Adrenal gland (tissue), 12 donors: Measurements from ENCODE around the gene UNC79. TPM values are rescaled to one million over a fixed set of nuclear protein-coding genes. Genes with fewer than 3 reads are reported as not detected.

ENCODE experiments used
- DNase-seq, 7 donors: peaks; one replicate each; pipeline ENCODE4 v3.0.0-alpha.2; 2019 to 2020
- H3K27ac ChIP-seq, 5 donors: fragments of 200-600 bp; sonication (generic) in 4 of 5; 1 replicate in 3 of 5; 2 replicates in 2 of 5; pipeline versions ENCODE4 v1.5.1 to v1.8.0; 2016 to 2020; ENCODE audit warnings: mild to moderate bottlenecking in 1 of 5
- H3K27me3 ChIP-seq: fragments of 200-600 bp; 2 replicates; pipeline ENCODE4 v1.8.0; 2021
- H3K36me3 ChIP-seq, 2 donors: fragments of 200-600 bp; replicated peaks in 1 of 2; 1 replicate in 1 of 2; 2 replicates in 1 of 2; pipeline versions ENCODE4 v1.5.1 to v1.8.0; 2018 to 2022
- H3K4me1 ChIP-seq, 2 donors: fragments of 200-600 bp; replicated peaks in 1 of 2; 1 replicate in 1 of 2; 2 replicates in 1 of 2; pipeline versions ENCODE4 v1.5.1 to v1.8.0; 2018 to 2021
- H3K4me3 ChIP-seq, 4 donors: fragments of 200-600 bp; sonication (generic) in 3 of 4; one replicate each; pipeline ENCODE4 v1.5.1; 2016 to 2018
- H3K9me3 ChIP-seq, 3 donors: fragments of 200-600 bp; sonication (generic) in 1 of 3; replicated peaks in 1 of 3; 1 replicate in 2 of 3; 2 replicates in 1 of 3; pipeline versions ENCODE4 v1.5.1 to v1.8.0; 2016 to 2021
- POLR2A ChIP-seq, 2 donors: fragments of 450-650 bp; IDR thresholded peaks; one replicate each; pipeline ENCODE4 v1.6.1; 2017; ENCODE audit warnings: antibody characterized with exemption in 2 of 2, mild to moderate bottlenecking in 2 of 2, moderate library complexity in 1 of 2
- WGBS, 4 donors: extraction: QIAGEN DNeasy Blood & Tissue Kit in 2 of 4; methylation state at CpG; one replicate each; pipeline versions ENCODE4 v1.1.5 to v1.1.7; 2013 to 2017; 5-methylcytosine and 5-hydroxymethylcytosine counted together
- intact Hi-C, 2 donors: fragments of 100-400 bp; cut with DNase I; formaldehyde crosslinking; loops; one replicate each; pipeline versions ENCODE4 v1.14.1 to v1.15.0; 2022 to 2023
- polyA plus RNA-seq, 3 donors: library from polyadenylated mRNA; stranded (reverse); fragments of 200-250 nt in 2 of 3; fragments of 350-450 nt in 1 of 3; fragmentation: Illumina TruSeq in 1 of 3; extraction: RNeasy Lipid Tissue Mini Kit (QIAGEN cat#74804) in 1 of 3; gene quantifications; one replicate each; pipeline ENCODE4 v1.2.3, GENCODE V29; 2013 to 2014
- total RNA-seq, 9 donors: library from RNA; depleted of rRNA in 4 of 9; stranded (reverse); fragments of >200 nt in 4 of 9; fragments of 120-200 nt in 1 of 9; fragmentation: NEBNext Ultra II Directional in 1 of 9; extraction: Animal tissue kit (Norgen Biotek cat#: 25700) in 1 of 9; gene quantifications; one replicate each; pipeline versions ENCODE4 v1.1.0 to v1.2.4, GENCODE V29; 2013 to 2023
- TF ChIP-seq, protein P1 (sequence below), 6 experiments: fragments of 450-650 bp in 4 of 6; fragments of 200-600 bp in 2 of 6; sonication (generic) in 1 of 6; IDR thresholded peaks; 1 replicate in 5 of 6; 2 replicates in 1 of 6; pipeline versions ENCODE4 v1.5.1 to v1.8.0; 2016 to 2021; ENCODE audit warnings: antibody characterized with exemption in 6 of 6, mild to moderate bottlenecking in 2 of 6, moderate library complexity in 1 of 6
- donor health status: healthy with polysubstance abuse.
- donor health status: Bipolar disorder and iron deficiency.
- donor health status: DM: yes; HTN: yes; CAD: no.
- donor health status: DM: no; HTN: no; CAD: no.
- donor health status: DM: no; HTN: no; CAD: no.
- donor health status: DM: yes; HTN: yes; CAD: no.

The UNC79 gene
- total and polyA plus RNA-seq, 12 donors = 0.09 to 4.3 (median 1.1) TPM

DNA sequence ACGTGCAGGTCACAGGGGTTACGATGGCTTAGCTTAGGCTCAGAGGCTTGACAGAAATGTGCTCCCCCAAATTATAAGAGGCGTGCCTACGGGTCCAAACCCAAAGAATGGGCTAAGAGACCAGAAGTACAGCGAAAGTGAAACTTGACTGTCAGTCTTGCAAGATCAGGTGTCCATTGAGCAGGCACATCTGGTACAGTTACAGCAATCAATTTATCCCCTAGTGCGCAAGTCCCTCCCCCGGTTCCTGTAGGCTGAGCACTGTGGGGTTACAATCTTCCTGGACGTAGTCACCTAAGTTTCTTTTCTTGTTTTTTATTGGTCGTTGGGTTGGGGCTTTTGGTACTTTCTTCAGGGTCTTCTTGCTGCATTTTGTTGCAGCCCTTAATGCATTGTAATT, 134.2 kb downstream of the UNC79 start:
- Histone ChIP-seq H3K36me3 (no peaks in the 10 kb centered on the region), H3K9me3 (no peaks in the 10 kb centered on the region), H3K27ac (no peak overlapping the region), H3K27me3 (no peaks in the 10 kb centered on the region), H3K4me3 (no peak overlapping the region), H3K4me1 (no peaks in the 10 kb centered on the region)
- intact Hi-C loops = no loop called here
- TF ChIP-seq, protein P1, sequence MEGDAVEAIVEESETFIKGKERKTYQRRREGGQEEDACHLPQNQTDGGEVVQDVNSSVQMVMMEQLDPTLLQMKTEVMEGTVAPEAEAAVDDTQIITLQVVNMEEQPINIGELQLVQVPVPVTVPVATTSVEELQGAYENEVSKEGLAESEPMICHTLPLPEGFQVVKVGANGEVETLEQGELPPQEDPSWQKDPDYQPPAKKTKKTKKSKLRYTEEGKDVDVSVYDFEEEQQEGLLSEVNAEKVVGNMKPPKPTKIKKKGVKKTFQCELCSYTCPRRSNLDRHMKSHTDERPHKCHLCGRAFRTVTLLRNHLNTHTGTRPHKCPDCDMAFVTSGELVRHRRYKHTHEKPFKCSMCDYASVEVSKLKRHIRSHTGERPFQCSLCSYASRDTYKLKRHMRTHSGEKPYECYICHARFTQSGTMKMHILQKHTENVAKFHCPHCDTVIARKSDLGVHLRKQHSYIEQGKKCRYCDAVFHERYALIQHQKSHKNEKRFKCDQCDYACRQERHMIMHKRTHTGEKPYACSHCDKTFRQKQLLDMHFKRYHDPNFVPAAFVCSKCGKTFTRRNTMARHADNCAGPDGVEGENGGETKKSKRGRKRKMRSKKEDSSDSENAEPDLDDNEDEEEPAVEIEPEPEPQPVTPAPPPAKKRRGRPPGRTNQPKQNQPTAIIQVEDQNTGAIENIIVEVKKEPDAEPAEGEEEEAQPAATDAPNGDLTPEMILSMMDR (IDR thresholded peaks at IDR 0.05) = no peak
- 76 to 89% (median 85%) methylated on average over 9 of the region's 9 CpGs for WGBS, 4 donors
- DNase-seq = no peak

DNA sequence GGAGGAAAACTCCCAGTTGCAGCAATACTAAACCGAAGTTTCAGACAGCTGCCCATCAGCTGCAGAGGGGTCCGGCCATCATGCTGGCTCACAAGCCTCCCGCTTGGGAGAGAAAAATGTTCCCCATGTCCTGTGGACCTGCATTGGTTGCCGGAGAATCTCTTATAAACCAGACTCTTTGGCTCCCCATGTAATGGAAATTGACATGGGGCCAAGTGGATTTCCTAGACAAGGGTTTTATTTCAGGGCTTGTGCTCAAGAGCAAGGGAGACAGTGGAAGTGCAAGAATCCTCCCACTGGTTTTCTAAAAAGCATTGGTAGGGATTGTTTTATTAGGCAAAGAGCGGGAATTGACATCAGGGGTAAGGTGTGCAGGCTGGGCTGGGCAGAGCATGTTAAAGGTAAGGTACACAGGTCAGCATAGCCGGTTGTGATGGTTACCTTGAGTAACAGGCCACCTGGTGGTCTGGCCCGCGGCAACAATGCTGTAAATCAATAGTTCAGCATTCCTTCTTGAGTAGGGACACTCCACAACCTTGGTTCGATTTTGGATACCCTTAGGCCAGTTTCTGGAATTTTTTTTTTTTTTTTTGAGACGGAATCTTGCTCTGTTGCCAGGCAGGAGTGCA, 135.4 kb downstream of the UNC79 start:
- Histone ChIP-seq H3K4me1 (no peaks in the 10 kb centered on the region), H3K4me3 (no peak overlapping the region), H3K36me3 (no peaks in the 10 kb centered on the region), H3K27me3 (no peaks in the 10 kb centered on the region), H3K9me3 (no peaks in the 10 kb centered on the region), H3K27ac (no peak overlapping the region)
- WGBS, 4 donors = 87 to 93% (median 89%) methylated on average over 10 of the region's 10 CpGs
- TF ChIP-seq, protein P1 (IDR thresholded peaks at IDR 0.05) = no peak
- TF ChIP-seq POLR2A (IDR thresholded peaks at IDR 0.05) = no peak
- no peak for DNase-seq
- intact Hi-C loops = no loop called here

DNA sequence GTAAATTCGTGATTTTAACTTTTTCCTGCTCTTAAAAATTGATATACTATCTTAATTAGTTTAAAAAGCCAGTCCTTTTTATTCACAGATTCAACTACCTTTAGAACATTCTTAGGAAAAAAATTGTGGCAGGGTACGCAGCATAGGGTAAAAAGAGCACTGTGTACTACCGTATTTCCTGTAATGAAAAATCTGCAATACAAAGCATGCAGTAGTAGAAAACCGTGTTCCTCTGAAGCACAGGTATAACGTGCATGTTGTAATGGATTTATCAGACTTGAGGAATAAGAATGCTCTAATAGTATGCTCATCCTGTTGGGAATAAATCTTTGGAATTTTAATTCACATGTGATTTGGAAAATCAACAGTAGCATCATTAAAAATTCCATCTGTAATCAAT, 140.5 kb downstream of the UNC79 start:
- no peaks in the 10 kb centered on the region for H3K4me1 ChIP-seq
- H3K9me3 ChIP-seq = no peaks in the 10 kb centered on the region
- intact Hi-C loops = no loop called here
- H3K27me3 ChIP-seq = no peaks in the 10 kb centered on the region
- DNase-seq = no peak
- WGBS, 4 donors = 77 to 84% (median 80%) methylated on average over 5 of the region's 5 CpGs
- no peak overlapping the region for H3K4me3 ChIP-seq
- H3K36me3 ChIP-seq = no peaks in the 10 kb centered on the region
- no peak overlapping the region for H3K27ac ChIP-seq
- no peak for TF ChIP-seq POLR2A (IDR thresholded peaks at IDR 0.05)
- TF ChIP-seq, protein P1 (IDR thresholded peaks at IDR 0.05) = no peak

DNA sequence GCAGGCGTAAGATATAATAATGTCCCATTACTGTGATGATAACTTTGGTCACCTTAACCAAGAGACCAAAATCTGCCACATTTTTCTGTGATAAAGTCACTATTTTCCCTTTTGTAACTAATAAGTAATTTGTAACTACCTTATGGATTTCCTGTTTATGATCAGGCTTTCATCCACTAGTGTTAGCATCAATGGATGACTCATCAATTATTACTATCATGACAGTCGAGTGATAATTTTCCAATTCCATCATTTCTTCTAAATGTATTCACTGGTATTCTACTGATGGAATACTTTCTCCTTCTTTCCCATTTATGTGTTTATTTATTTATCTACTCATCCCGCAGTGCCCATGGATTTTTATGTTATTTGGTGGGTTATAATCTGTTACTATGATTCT, 148.4 kb downstream of the UNC79 start:
- TF ChIP-seq POLR2A (IDR thresholded peaks at IDR 0.05) = no peak
- TF ChIP-seq, protein P1 (IDR thresholded peaks at IDR 0.05) = no peak
- Histone ChIP-seq H3K27ac (no peak overlapping the region), H3K36me3 (no peaks in the 10 kb centered on the region), H3K9me3 (no peaks in the 10 kb centered on the region), H3K27me3 (no peaks in the 10 kb centered on the region), H3K4me3 (no peak overlapping the region), H3K4me1 (no peaks in the 10 kb centered on the region)
- no peak for DNase-seq
- 71 to 86% (median 73%) methylated on average over 3 of the region's 3 CpGs for WGBS, 4 donors
- intact Hi-C loops = no loop called here
